Right cardiac atrium (tissue), 5 donors: Measurements from ENCODE around the gene SLC8B1. TPM values are rescaled to one million over a fixed set of nuclear protein-coding genes. Genes with fewer than 3 reads are reported as not detected.

Experiments
- ATAC-seq, 2 donors: fragments of 200-7000 bp; cut with Tn5 transposase; one replicate each; pipeline versions ENCODE4 v1.8.0 to v1.9.1; 2020; ENCODE audit warnings: moderate library complexity in 2 of 2, mild to moderate bottlenecking in 1 of 2
- DNase-seq, 3 donors: peaks; one replicate each; pipeline ENCODE4 v3.0.0-alpha.2; 2020
- H3K27ac ChIP-seq: one replicate; pipeline ENCODE4 v1.5.1; 2013; ENCODE audit warnings: mild to moderate bottlenecking, low read length, control low read depth, moderate library complexity
- H3K27me3 ChIP-seq: one replicate; pipeline ENCODE4 v1.6.1; 2013; ENCODE audit not compliant: control insufficient read depth, insufficient read depth
- H3K4me1 ChIP-seq: one replicate; pipeline ENCODE4 v1.6.1; 2013; ENCODE audit warnings: low read length; ENCODE audit not compliant: control insufficient read depth, insufficient read depth
- H3K4me3 ChIP-seq: one replicate; pipeline ENCODE4 v1.5.1; 2013; ENCODE audit warnings: low read length, control low read depth
- H3K9me3 ChIP-seq: one replicate; pipeline ENCODE4 v1.6.1; 2013; ENCODE audit warnings: low read length; ENCODE audit not compliant: control insufficient read depth
- WGBS: extraction: QIAGEN DNeasy Blood & Tissue Kit; methylation state at CpG from one replicate; pipeline ENCODE4 v1.1.7; 2013; 5-methylcytosine and 5-hydroxymethylcytosine counted together
- intact Hi-C, 4 donors: fragments of 100-400 bp; cut with DNase I; formaldehyde crosslinking; loops; one replicate each; pipeline versions ENCODE4 v1.11.0 to v1.14.0; 2022 to 2023
- polyA plus RNA-seq: library from polyadenylated mRNA; stranded (reverse); fragments of 200-250 nt; gene quantifications from one replicate; pipeline ENCODE4 v1.2.3, GENCODE V29; 2013
- total RNA-seq, 4 donors: library from RNA; stranded (reverse); fragmentation: NEBNext Ultra II Directional; extraction: Animal tissue kit (Norgen Biotek cat#: 25700); gene quantifications; one replicate each; pipeline ENCODE4 v1.2.1, GENCODE V29; 2021
- donor health status: healthy with polysubstance abuse.
- donor health status: DM: no; HTN: yes; CAD: no.
- donor health status: DM: no; HTN: no; CAD: no.
- donor health status: DM: no; HTN: yes; CAD: no; lungs with severe emphysema.
- donor health status: DM: yes; HTN: yes; CAD: no.

SLC8B1 gene
- total and polyA plus RNA-seq, 5 donors, result 10.8 to 16.0 (median 13.2) TPM

DNA sequence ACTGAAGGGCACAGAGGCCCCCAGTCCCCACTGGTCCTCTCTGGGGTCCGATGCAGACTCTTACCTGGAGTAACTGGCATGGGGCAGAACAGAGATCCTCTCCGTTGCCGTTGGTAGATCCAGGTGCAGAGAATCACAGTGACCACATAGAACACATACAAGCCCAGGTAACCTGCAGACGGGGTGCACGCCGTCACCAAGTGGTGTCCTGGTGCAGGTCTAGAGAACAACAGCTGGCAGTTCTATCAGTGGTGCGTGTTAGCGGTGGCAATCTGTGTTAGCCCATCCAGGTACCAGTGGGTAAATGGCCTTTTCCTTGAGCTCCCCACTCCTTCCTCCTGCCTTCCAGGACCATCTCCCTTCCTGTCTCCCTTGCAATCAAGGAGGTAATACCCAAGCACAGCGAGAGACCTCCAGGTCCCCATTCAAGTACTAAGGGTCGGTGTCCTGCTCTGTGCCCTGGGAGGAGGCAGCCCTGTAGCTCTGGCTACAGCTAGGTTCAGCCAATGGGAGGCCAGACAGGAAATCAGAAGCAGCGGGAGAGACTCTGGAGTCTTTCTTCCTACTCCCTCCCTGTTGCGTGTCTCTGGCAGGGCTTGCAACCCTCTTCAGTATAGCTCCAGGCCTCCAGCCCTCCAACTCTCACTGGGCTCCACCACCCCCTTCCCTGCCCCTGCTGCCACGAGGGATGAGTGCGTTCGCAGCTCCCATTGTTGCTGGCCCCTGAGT, 15.8 kb downstream of the SLC8B1 start:
- Histone ChIP-seq H3K9me3 (no peaks in the 10 kb centered on the region), H3K4me1 (no peaks in the 10 kb centered on the region), H3K4me3 (no peak overlapping the region), H3K27ac (no peak overlapping the region), H3K27me3 (no peaks in the 10 kb centered on the region)
- intact Hi-C loops, result loop anchor here in 1 of 4 donors (10.0 kb wide), 1 partner anchor 106 kb away; the partner anchor contains the start of gene SDSL
- ATAC-seq, result no peak
- DNase-seq, result peak in 1 of 3 donors; percentile 40
- WGBS, result 92% methylated on average over 15 of the region's 15 CpGs

DNA sequence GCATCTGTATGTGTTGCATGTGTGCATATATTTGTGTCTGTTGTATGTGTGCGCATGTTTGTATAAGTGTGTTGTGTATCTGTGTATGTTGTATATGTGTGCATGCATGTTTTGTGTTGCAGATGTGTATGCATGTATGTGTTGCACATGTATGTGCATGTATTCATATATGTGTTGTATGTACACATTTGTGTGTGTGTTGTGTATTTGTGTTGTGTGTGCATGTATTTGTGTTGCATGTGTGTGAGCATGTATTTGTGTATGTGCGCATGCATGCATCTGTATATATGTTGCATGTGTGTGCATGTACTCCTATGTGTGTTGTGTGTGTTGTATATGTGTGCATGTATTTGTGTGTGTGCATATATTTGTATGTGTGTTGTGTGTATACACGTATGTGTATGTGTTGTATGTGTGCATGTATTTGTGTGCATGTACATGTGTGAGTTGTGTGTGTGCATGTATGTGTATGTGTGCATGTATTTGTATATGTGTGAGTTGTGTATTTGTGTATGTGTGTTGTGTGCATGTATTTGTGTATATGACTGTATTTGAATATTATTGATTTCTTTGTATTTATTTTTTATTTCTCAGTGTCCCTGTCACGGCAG, 16.8 kb downstream of the SLC8B1 start:
- Histone ChIP-seq H3K4me3 (no peak overlapping the region), H3K27me3 (no peaks in the 10 kb centered on the region), H3K9me3 (no peaks in the 10 kb centered on the region), H3K4me1 (no peaks in the 10 kb centered on the region), H3K27ac (no peak overlapping the region)
- WGBS, result 95% methylated on average over 4 of the region's 4 CpGs
- ATAC-seq (no peak), DNase-seq (no peak)
- intact Hi-C loops, result loop anchor here in 1 of 4 donors (10.0 kb wide), 1 partner anchor 107 kb away; the partner anchor contains the start of gene SDSL

DNA sequence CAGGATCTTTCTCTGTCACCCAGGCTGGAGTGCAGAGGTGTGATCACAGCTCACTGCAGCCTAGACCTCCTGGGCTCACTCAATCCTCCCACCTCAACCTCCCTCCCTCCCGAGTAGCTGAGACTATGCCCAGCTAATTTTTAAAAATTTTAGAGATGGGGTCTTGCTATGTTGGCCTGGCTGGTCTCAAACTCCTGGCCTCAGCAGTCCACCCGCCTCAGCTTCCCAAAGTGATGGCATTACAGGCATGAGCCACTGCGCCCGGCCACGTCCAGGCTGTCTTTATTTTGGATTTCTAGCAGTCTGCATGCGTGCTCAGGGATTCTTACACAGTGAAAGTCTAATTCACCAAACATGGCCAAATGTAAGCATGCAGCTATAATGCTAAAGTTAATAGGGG, 17.8 kb downstream of the SLC8B1 start:
- Histone ChIP-seq H3K4me3 (no peak overlapping the region), H3K9me3 (no peaks in the 10 kb centered on the region), H3K27ac (no peak overlapping the region), H3K27me3 (no peaks in the 10 kb centered on the region), H3K4me1 (no peaks in the 10 kb centered on the region)
- WGBS, result 94% methylated on average over 6 of the region's 6 CpGs
- ATAC-seq (no peak), DNase-seq (no peak)
- intact Hi-C loops, result loop anchor here in 1 of 4 donors (10.0 kb wide), 1 partner anchor 108 kb away; the partner anchor contains the start of gene SDSL

DNA sequence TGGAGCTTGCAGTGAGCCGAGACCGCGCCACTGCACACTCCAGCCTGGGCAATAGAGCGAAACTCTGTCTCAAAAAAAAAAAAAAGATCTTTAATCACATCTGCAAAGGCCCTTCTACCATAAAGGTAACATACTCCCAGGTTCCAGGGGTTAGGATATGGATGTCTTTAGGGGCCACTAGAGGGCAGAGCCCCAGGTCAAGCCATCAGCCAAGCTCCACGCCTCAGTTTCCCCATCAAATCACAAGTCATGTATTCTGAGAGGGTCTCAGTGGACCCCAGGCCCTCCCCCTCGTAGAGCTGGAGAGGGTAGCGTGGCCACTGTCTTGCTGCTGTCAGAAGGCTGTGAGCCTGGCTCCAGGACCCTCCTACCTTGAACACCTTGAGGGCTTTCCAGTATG, 18.8 kb downstream of the SLC8B1 start:
- H3K9me3 ChIP-seq, result no peaks in the 10 kb centered on the region
- intact Hi-C loops, result loop anchor here in 1 of 4 donors (10.0 kb wide), 1 partner anchor 109 kb away; the partner anchor contains the start of gene SDSL
- no peaks in the 10 kb centered on the region for H3K4me1 ChIP-seq
- WGBS, result 96% methylated on average over 7 of the region's 7 CpGs
- DNase-seq, result no peak
- H3K27me3 ChIP-seq, result no peaks in the 10 kb centered on the region
- no peak for ATAC-seq
- no peak overlapping the region for H3K4me3 ChIP-seq
- H3K27ac ChIP-seq, result no peak overlapping the region

DNA sequence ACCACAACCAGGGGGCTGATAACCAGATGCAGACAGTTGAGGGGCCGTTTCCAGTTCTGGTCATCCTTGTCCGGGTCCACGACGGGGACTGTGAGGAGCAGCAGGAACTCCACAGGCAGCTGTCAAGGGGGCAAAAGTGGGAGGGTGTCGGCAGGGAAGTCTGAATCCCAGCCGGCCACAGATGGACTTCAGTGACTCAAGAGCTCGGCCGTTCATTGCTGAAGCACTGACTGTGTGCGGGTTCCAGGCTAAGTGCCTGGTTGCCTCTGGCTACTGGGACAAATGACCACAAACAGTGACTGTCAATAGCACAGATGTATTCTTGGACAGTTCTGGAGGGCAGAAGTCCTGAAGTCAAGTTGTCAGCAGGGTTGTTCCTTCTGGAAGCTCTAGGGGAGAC, 19.6 kb downstream of the SLC8B1 start:
- no peak for ATAC-seq
- Histone ChIP-seq H3K27me3 (no peaks in the 10 kb centered on the region), H3K27ac (no peak overlapping the region), H3K4me1 (no peaks in the 10 kb centered on the region), H3K9me3 (no peaks in the 10 kb centered on the region), H3K4me3 (no peak overlapping the region)
- WGBS, result 64% methylated on average over 9 of the region's 9 CpGs
- intact Hi-C loops, result loop anchor here in 1 of 4 donors (10.0 kb wide), 1 partner anchor 109 kb away; the partner anchor contains the start of gene SDSL
- peak in 1 of 3 donors; percentile 37 for DNase-seq

DNA sequence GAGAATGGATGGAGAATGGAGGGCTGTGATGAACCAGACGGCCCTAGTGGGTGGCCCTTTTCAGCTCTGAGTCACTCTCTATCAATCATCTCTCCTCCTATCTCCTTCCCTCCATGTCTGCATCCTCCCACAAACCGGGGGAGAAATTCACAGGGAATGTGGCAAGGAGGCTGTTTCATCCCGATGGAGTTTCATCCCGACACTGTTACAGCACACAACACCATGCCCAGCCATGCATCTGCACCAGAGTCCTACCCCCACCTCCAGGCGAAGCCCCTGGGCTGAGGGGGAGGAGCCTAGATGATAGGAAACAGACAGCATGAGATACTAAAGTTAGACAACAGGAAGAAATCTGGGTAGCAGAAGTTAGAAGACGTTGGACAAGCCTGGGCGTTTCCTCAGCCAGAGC, 20.8 kb downstream of the SLC8B1 start:
- DNase-seq (no peak), ATAC-seq (no peak)
- no peaks in the 10 kb centered on the region for H3K9me3 ChIP-seq
- no peaks in the 10 kb centered on the region for H3K27me3 ChIP-seq
- no peak overlapping the region for H3K27ac ChIP-seq
- intact Hi-C loops, result loop anchor here (5.0 to 10.0 kb wide), 3 partner anchors 108 to 113 kb away; partner anchors contain the start of gene SDSL (in 2 of the 4)
- no peak overlapping the region for H3K4me3 ChIP-seq
- WGBS, result 60% methylated on average over 7 of the region's 7 CpGs
- no peaks in the 10 kb centered on the region for H3K4me1 ChIP-seq

DNA sequence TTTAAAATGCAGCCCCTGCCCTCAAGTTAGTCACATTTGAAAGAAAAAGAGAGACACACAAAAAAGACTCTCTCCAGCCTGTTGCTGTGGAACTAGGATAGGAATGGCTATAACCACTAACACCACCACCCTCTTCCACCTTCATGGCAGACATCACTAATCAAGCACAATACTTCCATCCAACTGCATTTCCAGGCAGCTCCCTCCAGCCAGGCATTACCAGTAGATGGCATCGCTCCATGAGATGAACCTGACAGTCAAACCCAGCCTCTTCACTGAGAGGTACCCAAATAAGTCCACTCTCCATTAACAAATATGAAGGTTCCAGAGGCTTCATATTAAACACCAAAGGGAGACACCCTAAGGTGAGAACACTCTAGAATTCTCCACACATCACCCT, 24.4 kb downstream of the SLC8B1 start:
- DNase-seq (no peak), ATAC-seq (no peak)
- 98% methylated on average over 1 of the region's 1 CpG for WGBS
- intact Hi-C loops, result loop anchor here (5.0 to 10.0 kb wide), 3 partner anchors 112 to 117 kb away; partner anchors contain the start of gene SDSL (in 2 of the 4)
- H3K27ac ChIP-seq, result no peak overlapping the region
- no peaks in the 10 kb centered on the region for H3K9me3 ChIP-seq
- H3K27me3 ChIP-seq, result no peaks in the 10 kb centered on the region
- H3K4me3 ChIP-seq, result no peak overlapping the region
- H3K4me1 ChIP-seq, result no peaks in the 10 kb centered on the region

DNA sequence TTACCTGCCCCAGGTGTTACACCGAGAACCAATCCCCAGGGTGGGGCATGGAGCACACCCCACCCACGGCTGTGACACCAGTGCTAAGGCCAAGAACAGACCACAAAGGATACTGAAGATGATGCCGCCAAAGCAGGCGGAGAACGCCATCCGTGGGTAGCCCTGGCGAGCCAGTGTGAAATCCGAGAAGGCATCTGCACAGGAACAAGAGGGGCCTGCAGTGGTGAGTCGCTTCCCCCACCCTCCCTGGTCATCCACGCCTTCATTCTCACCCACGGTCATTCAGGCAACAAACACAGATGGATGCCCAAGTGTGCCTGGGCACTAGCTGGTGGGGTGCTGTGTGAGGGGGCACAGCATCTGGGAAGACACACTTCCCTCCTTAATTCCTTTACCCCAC, 28.5 kb downstream of the SLC8B1 start:
- DNase-seq (no peak), ATAC-seq (no peak)
- Histone ChIP-seq H3K4me3 (no peak overlapping the region), H3K27me3 (no peaks in the 10 kb centered on the region), H3K9me3 (no peaks in the 10 kb centered on the region), H3K4me1 (no peaks in the 10 kb centered on the region), H3K27ac (no peak overlapping the region)
- 89% methylated on average over 11 of the region's 11 CpGs for WGBS
- intact Hi-C loops, result no loop called here

DNA sequence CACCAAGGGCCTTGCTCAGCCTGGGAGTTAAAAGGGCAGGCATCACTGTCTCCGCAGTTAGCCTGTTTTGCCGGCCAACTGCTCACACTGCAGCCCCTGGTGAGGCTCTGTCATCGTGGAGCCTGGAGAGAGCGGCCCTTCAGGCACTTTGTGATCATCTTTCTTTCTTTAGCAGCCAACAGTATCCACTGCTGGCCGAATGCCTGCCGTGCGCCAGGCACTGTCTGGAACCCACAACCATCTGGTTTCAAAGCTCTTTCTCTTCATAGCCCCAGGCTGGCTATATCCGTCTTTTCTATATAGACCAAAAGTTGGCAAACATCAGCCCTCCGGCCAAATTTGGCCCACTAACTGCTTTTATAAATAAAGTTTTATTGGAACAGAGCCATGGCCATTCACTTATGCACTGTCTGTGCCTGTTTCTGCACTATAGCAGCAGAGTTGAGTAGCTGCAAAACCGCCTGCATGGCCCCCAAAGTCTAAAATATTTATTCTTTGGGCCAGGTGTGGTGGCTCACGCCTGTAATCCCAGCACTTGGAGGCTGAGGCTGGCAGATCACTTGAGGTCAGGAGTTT, 29.5 kb downstream of the SLC8B1 start:
- Histone ChIP-seq H3K4me1 (no peaks in the 10 kb centered on the region), H3K4me3 (no peak overlapping the region), H3K9me3 (no peaks in the 10 kb centered on the region), H3K27ac (no peak overlapping the region), H3K27me3 (no peaks in the 10 kb centered on the region)
- no peak for ATAC-seq
- intact Hi-C loops, result no loop called here
- DNase-seq, result no peak
- WGBS, result 95% methylated on average over 11 of the region's 11 CpGs

DNA sequence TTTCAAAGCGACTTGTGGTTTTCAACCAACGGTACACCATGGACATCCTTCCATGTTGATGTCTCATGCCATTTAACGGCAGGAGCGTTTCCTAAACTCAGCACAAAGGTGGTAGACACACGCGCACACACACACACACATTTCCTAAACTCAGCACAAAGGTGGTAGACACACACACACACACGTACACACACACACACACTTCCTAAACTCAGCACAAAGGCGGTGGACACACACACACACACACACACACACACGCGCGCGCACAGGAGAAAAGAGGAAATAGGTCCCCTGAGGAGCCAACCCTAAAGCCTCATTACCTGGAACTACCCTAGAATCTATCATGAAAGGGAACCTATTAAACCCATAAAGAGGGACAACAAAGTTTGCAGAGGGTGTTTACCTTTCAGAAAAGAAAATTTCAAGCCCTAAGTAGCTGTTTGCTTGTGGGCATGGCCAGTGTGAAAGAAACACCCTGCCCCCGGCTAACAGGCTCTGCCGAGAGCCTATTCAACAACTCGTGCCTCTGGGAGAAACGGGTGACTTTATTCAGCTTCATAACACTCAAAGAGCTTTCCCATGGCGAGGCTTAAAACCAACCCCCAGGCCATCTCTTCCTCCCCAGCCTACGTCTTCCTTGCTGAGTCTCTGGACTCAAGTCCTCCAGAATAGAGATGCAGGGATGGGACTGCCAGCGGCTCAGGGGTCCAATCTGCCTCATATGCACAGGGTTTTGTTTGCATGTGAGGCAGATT, 31.8 kb downstream of the SLC8B1 start:
- Histone ChIP-seq H3K4me3 (no peak overlapping the region), H3K27ac (no peak overlapping the region), H3K27me3 (no peaks in the 10 kb centered on the region), H3K4me1 (peaks cover 13% of the 10 kb centered on the region), H3K9me3 (no peaks in the 10 kb centered on the region)
- WGBS, result 69% methylated on average over 19 of the region's 19 CpGs
- ATAC-seq (no peak), DNase-seq (no peak)
- intact Hi-C loops, result no loop called here
